ENCODE results near the gene ARHGEF19.

Gene ARHGEF19

GRCh38 chr1:16236511-16237342, 24.3 kb upstream of the ARHGEF19 start, which contains the start of gene CPLANE2 (continued):
- 0 out of 2 replicates have a peak, but pooled peaks have one; percentile 47 for TF ChIP-seq ZSCAN5A (tag by site-specific recombination; IDR thresholded peaks at IDR 0.05)
- TF ChIP-seq ZNF423 (tag by site-specific recombination; IDR thresholded peaks at IDR 0.05), result peak; percentile 36; the same call in 1 of the 2 replicates
- TF ChIP-seq ZFP41 (tag by site-specific recombination; IDR thresholded peaks at IDR 0.05; ENCODE audit: borderline replicate concordance), result no peak
- no peak for TF ChIP-seq ZNF549 (tag by site-specific recombination; IDR thresholded peaks at IDR 0.05)
- TF ChIP-seq ZNF555 (tag by site-specific recombination; conservative IDR thresholded peaks at IDR 0.05), result no peak
- no peak for TF ChIP-seq ZNF660 (tag by site-specific recombination; IDR thresholded peaks at IDR 0.05)
- TF ChIP-seq ZNF324 (tag by site-specific recombination; IDR thresholded peaks at IDR 0.05), result no peak; the same call in 1 of the 2 replicates
- TF ChIP-seq GLIS2 (tag by site-specific recombination; IDR thresholded peaks at IDR 0.05), result peak; percentile 88
- peak; percentile 98 for TF ChIP-seq ZNF692 (tag by site-specific recombination; IDR thresholded peaks at IDR 0.05)
- no peak for TF ChIP-seq ZNF560 (tag by site-specific recombination; IDR thresholded peaks at IDR 0.05; ENCODE audit: borderline replicate concordance)
- peak; percentile 69 for TF ChIP-seq ZBTB11 (tag by site-specific recombination; conservative IDR thresholded peaks at IDR 0.05; ENCODE audit: low read depth)
- TF ChIP-seq ZNF248 (tag by site-specific recombination; IDR thresholded peaks at IDR 0.05), result no peak
- 0 out of 2 replicates have a peak, but pooled peaks have one; percentile 12 for TF ChIP-seq ZSCAN16 (tag by site-specific recombination; IDR thresholded peaks at IDR 0.05)
- TF ChIP-seq ZNF473 (tag by site-specific recombination; IDR thresholded peaks at IDR 0.05), result no peak
- no peak for TF ChIP-seq ZNF623 (tag by site-specific recombination; IDR thresholded peaks at IDR 0.05)
- TF ChIP-seq ZNF133 (tag by site-specific recombination; IDR thresholded peaks at IDR 0.05), result no peak
- TF ChIP-seq GLIS1 (tag by site-specific recombination; IDR thresholded peaks at IDR 0.05), result peak; percentile 57
- no peak for TF ChIP-seq ZNF274 (IDR thresholded peaks at IDR 0.05; ENCODE audit: low read length)
- no peak for TF ChIP-seq ZNF274 (tag by site-specific recombination; IDR thresholded peaks at IDR 0.05; ENCODE audit: borderline replicate concordance)
- TF ChIP-seq ZFP69B (tag by site-specific recombination; IDR thresholded peaks at IDR 0.05), result peak; percentile 96
- TF ChIP-seq RBAK (tag by site-specific recombination; IDR thresholded peaks at IDR 0.05), result no peak
- no peak for TF ChIP-seq ZBTB21 (tag by site-specific recombination; IDR thresholded peaks at IDR 0.05)
- no peak for TF ChIP-seq ZNF580 (tag by site-specific recombination; IDR thresholded peaks at IDR 0.05)
- TF ChIP-seq SP3 (tag by site-specific recombination; IDR thresholded peaks at IDR 0.05), result peak; percentile 65
- no peak for TF ChIP-seq ZNF239 (tag by site-specific recombination; IDR thresholded peaks at IDR 0.05)
- TF ChIP-seq PATZ1 (tag by site-specific recombination; IDR thresholded peaks at IDR 0.05), result peak; percentile 87
- TF ChIP-seq PRDM6 (tag by site-specific recombination; IDR thresholded peaks at IDR 0.05), result no peak
- TF ChIP-seq MZF1 (tag by site-specific recombination; IDR thresholded peaks at IDR 0.05; ENCODE audit: borderline replicate concordance), result no peak
- TF ChIP-seq REPIN1 (tag by site-specific recombination; IDR thresholded peaks at IDR 0.05; ENCODE audit: low read depth), result peak; percentile 62; the same call in 1 of the 2 replicates
- TF ChIP-seq PRDM1 (tag by site-specific recombination; IDR thresholded peaks at IDR 0.05), result peak; percentile 19; the same call in 1 of the 2 replicates

All from HEK293 (cell line).